Neural progenitor cell (in vitro differentiated cells): Measurements from ENCODE around the gene CSF2. TPM values are rescaled to one million over a fixed set of nuclear protein-coding genes. Genes with fewer than 3 reads are reported as not detected.

Experiments
- DNase-seq: peaks from one replicate; pipeline ENCODE4 v3.0.0-alpha.2; 2016; ENCODE audit warnings: low spot score
- H2AFZ ChIP-seq: fragments of 200-600 bp; sonication (generic); replicated peaks from 2 replicates; pipeline ENCODE4 v1.6.1; 2016; ENCODE audit warnings: antibody characterized with exemption
- H3F3A ChIP-seq: fragments of 200-600 bp; sonication (generic); 2 replicates; pipeline ENCODE4 v1.6.1; 2016; ENCODE audit warnings: antibody characterized with exemption, low read depth
- H3K27ac ChIP-seq: fragments of 200-600 bp; sonication (generic); 2 replicates; pipeline ENCODE4 v1.5.1; 2016; ENCODE audit warnings: mild to moderate bottlenecking
- H3K27me3 ChIP-seq: fragments of 200-600 bp; sonication (generic); 2 replicates; pipeline ENCODE4 v1.6.1; 2016; ENCODE audit warnings: mild to moderate bottlenecking, moderate library complexity
- H3K36me3 ChIP-seq: fragments of 200-600 bp; sonication (generic); 2 replicates; pipeline ENCODE4 v1.5.1; 2016
- H3K4me1 ChIP-seq: fragments of 200-600 bp; sonication (generic); 2 replicates; pipeline ENCODE4 v1.6.1; 2016; ENCODE audit warnings: mixed run types
- H3K4me2 ChIP-seq: fragments of 200-600 bp; sonication (generic); 2 replicates; pipeline ENCODE4 v1.6.1; 2016
- H3K4me3 ChIP-seq: fragments of 200-600 bp; sonication (generic); 2 replicates; pipeline ENCODE4 v1.5.1; 2016
- H3K79me2 ChIP-seq: fragments of 200-600 bp; sonication (generic); 2 replicates; pipeline ENCODE4 v1.6.1; 2016; ENCODE audit warnings: low read depth
- H3K9ac ChIP-seq: fragments of 200-600 bp; sonication (generic); 2 replicates; pipeline ENCODE4 v1.6.1; 2016
- H3K9me3 ChIP-seq: fragments of 200-600 bp; sonication (generic); 2 replicates; pipeline ENCODE4 v1.5.1; 2016; ENCODE audit warnings: low read depth
- H4K20me1 ChIP-seq: fragments of 200-600 bp; sonication (generic); 2 replicates; pipeline ENCODE4 v1.6.1; 2016; ENCODE audit warnings: low read depth
- H3K27ac Mint-ChIP-seq: 3 replicates; pipeline ENCODE4 v1.8.0; 2021; ENCODE audit warnings: mixed read lengths
- H3K27me3 Mint-ChIP-seq: 2 replicates; pipeline ENCODE4 v1.8.0; 2022; ENCODE audit warnings: low read depth, mild to moderate bottlenecking, inconsistent platforms, moderate library complexity, mixed read lengths; ENCODE audit not compliant: insufficient read depth
- H3K36me3 Mint-ChIP-seq: 3 replicates; pipeline ENCODE4 v1.8.0; 2021; ENCODE audit warnings: mixed read lengths
- H3K4me1 Mint-ChIP-seq: 3 replicates; pipeline ENCODE4 v1.8.0; 2021; ENCODE audit warnings: mixed read lengths
- H3K4me3 Mint-ChIP-seq: 3 replicates; pipeline ENCODE4 v1.8.0; 2021; ENCODE audit warnings: mild to moderate bottlenecking, moderate library complexity, mixed read lengths
- H3K9me3 Mint-ChIP-seq: 3 replicates; pipeline ENCODE4 v1.8.0; 2020; ENCODE audit warnings: mixed read lengths
- EZH2 ChIP-seq: fragments of 200-600 bp; sonication (generic); IDR thresholded peaks from 2 replicates; pipeline ENCODE4 v1.6.1; 2017; ENCODE audit warnings: antibody characterized with exemption, mild to moderate bottlenecking, moderate library complexity
- EZH2phosphoT487 ChIP-seq: fragments of 200-600 bp; sonication (generic); IDR thresholded peaks from 2 replicates; pipeline ENCODE4 v1.6.1; 2017; ENCODE audit warnings: antibody characterized with exemption
- total RNA-seq: library from RNA; depleted of rRNA; stranded (reverse); fragments of >200 nt; gene quantifications from 2 replicates; pipeline ENCODE4 v1.2.3, GENCODE V29; 2015; ENCODE audit warnings: low replicate concordance
- TF ChIP-seq, protein P1 (sequence below): fragments of 200-600 bp; sonication (generic); IDR thresholded peaks from 2 replicates; pipeline ENCODE4 v1.5.1; 2017; ENCODE audit warnings: antibody characterized with exemption, mild to moderate bottlenecking

CSF2 gene
- total RNA-seq, 1 donor from 2014 or later: not detected

DNA sequence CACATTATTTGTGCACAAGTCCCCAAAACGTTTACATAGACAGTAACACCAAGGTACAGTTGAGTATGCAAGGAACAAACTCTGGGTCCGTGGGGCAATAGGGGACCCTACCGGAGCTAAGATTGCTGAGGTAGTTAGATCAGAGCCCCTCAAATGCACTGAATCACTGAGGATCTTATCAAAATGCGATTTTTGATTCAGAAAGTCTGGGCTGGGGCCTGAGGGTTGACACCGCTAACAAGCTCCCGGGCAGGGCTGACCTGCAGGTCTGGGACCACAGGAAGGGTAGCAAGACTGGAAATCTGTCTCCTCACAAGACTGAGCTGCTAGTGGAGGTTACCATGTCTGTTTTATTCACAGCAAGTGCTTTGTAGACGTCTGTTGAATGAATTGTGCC, 14.9 kb upstream of the CSF2 start:
- Histone ChIP-seq H4K20me1 (no peaks in the 10 kb centered on the region), H3K9ac (no peak overlapping the region), H3K4me2 (no peak overlapping the region), H3F3A (no peaks in the 10 kb centered on the region), H2AFZ (no peak overlapping the region), H3K4me1 (no peaks in the 10 kb centered on the region), H3K27ac (no peak overlapping the region), H3K36me3 (no peaks in the 10 kb centered on the region), H3K79me2 (no peaks in the 10 kb centered on the region), H3K27me3 (no peaks in the 10 kb centered on the region), H3K4me3 (no peak overlapping the region), H3K9me3 (no peaks in the 10 kb centered on the region)
- Mint-ChIP-seq H3K4me1 (no peaks in the 10 kb centered on the region), H3K9me3 (no peaks in the 10 kb centered on the region), H3K27me3 (peaks cover 5% of the 10 kb centered on the region), H3K36me3 (no peaks in the 10 kb centered on the region), H3K4me3 (no peak overlapping the region), H3K27ac (no peak overlapping the region)
- DNase-seq: no peak
- TF ChIP-seq, protein P1, sequence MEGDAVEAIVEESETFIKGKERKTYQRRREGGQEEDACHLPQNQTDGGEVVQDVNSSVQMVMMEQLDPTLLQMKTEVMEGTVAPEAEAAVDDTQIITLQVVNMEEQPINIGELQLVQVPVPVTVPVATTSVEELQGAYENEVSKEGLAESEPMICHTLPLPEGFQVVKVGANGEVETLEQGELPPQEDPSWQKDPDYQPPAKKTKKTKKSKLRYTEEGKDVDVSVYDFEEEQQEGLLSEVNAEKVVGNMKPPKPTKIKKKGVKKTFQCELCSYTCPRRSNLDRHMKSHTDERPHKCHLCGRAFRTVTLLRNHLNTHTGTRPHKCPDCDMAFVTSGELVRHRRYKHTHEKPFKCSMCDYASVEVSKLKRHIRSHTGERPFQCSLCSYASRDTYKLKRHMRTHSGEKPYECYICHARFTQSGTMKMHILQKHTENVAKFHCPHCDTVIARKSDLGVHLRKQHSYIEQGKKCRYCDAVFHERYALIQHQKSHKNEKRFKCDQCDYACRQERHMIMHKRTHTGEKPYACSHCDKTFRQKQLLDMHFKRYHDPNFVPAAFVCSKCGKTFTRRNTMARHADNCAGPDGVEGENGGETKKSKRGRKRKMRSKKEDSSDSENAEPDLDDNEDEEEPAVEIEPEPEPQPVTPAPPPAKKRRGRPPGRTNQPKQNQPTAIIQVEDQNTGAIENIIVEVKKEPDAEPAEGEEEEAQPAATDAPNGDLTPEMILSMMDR: no peak
- no peak for TF ChIP-seq EZH2phosphoT487
- TF ChIP-seq EZH2: no peak

DNA sequence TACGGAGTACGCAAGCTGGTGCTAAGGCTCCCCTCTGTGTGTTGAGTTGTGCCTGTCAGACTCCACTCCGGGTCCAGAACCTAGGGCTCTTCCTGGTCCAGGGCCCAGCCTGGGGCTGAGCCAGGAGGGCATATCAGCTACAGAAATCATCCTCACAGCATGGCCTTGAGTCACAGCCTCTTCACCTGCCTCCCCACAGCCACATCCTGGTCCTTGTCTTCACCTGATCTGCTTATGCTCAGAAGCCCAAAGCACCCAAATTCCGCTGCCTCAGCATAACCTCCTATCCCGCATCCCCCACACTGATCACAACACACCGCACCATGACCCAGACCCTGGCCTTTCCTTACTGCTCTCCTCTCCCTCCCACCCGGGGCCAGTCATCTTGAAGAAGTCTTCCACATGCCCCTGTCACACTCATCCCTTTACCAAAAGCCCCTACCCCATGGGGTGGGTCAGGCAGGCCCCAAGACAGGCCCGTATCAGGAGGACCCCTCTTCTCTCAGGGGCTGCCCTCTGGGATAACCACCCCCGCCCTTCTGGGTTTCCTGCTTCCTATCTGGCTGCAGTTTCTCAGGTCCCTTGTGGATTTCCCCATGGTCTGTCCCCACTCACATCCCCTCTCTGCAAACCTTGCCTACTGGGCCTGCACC, 14.4 kb upstream of the CSF2 start:
- TF ChIP-seq, protein P1: no peak
- TF ChIP-seq EZH2phosphoT487: no peak
- no peak for TF ChIP-seq EZH2

DNA sequence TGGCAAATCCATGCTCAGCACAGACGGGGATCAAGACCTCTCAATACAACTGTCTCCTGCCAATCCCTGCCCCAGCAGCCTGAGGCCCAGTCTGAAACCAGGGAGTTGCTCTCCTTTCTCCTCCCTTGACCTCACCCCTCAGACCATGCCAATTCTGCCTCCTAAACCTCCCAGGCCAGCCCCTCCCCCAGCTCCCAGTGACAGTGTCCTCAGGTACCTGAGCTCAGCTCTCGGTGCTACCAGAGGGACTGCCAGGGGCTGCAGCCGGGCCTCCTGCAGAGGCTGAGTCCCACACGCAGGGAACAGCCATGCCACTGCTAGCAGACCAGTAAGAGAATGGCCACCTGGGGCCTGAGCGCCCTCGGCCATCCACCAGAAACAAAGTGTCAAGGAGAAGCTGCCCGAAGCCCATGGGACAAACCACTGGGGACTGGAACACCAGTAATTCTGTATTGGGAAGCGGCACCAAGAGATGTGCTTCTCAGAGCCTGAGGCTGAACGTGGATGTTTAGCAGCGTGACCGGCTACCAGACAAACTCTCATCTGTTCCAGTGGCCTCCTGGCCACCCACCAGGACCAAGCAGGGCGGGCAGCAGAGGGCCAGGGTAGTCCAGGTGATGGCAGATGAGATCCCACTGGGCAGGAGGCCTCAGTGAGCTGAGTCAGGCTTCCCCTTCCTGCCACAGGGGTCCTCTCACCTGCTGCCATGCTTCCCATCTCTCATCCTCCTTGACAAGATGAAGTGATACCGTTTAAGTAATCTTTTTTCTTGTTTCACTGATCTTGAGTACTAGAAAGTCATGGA, 13.7 kb upstream of the CSF2 start:
- Histone ChIP-seq H3K4me1 (no peaks in the 10 kb centered on the region), H4K20me1 (no peaks in the 10 kb centered on the region), H3K36me3 (no peaks in the 10 kb centered on the region), H3K4me3 (no peak overlapping the region), H3K9me3 (no peaks in the 10 kb centered on the region), H2AFZ (no peak overlapping the region), H3K27ac (no peak overlapping the region), H3K9ac (no peak overlapping the region), H3F3A (no peaks in the 10 kb centered on the region), H3K27me3 (no peaks in the 10 kb centered on the region), H3K79me2 (no peaks in the 10 kb centered on the region), H3K4me2 (no peak overlapping the region)
- Mint-ChIP-seq H3K27me3 (peaks cover 5% of the 10 kb centered on the region), H3K4me1 (no peaks in the 10 kb centered on the region), H3K27ac (no peak overlapping the region), H3K36me3 (no peaks in the 10 kb centered on the region), H3K4me3 (no peak overlapping the region), H3K9me3 (no peaks in the 10 kb centered on the region)
- DNase-seq: no peak
- TF ChIP-seq EZH2phosphoT487: no peak
- TF ChIP-seq, protein P1: no peak
- TF ChIP-seq EZH2: no peak

More for the DNA sequence above, 14.4 kb upstream of the CSF2 start:
- Histone ChIP-seq H3K27me3 (no peaks in the 10 kb centered on the region), H4K20me1 (no peaks in the 10 kb centered on the region), H3K4me2 (no peak overlapping the region), H3K4me3 (no peak overlapping the region), H3F3A (no peaks in the 10 kb centered on the region), H3K4me1 (no peaks in the 10 kb centered on the region), H3K27ac (no peak overlapping the region), H2AFZ (no peak overlapping the region), H3K36me3 (no peaks in the 10 kb centered on the region), H3K79me2 (no peaks in the 10 kb centered on the region), H3K9me3 (no peaks in the 10 kb centered on the region), H3K9ac (no peak overlapping the region)
- H3K27me3 Mint-ChIP-seq: peaks cover 5% of the 10 kb centered on the region
- no peaks in the 10 kb centered on the region for H3K4me1 Mint-ChIP-seq
- no peak overlapping the region for H3K27ac Mint-ChIP-seq
- H3K4me3 Mint-ChIP-seq: peak overlapping the region; percentile 41
- no peaks in the 10 kb centered on the region for H3K36me3 Mint-ChIP-seq
- H3K9me3 Mint-ChIP-seq: no peaks in the 10 kb centered on the region
- DNase-seq: no peak
